ENCODE measurements around the gene CCDC60.

CCDC60 gene

DNA sequence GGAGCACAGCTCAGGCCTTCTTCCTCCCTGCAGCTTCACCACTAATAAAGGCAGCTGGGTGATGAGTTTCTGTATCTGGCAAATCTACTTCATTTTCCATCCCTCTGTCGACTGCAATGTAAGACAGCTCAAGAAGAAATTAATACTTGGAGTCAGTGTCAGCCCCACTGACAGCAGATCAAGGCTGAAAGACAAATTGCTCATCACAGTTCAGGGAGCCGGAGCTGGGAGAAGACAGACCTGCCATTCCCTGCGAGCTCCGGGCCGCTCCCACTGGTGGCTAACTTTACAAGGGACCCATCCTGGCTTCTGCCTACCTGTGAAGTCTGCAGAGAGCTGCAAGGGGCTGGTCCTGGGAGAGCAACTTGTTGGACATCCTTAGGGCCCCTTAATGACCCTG lies 49.8 kb downstream of the CCDC60 start:
- no peak for DNase-seq (ENCODE audit: low read depth, low spot score)

DNA sequence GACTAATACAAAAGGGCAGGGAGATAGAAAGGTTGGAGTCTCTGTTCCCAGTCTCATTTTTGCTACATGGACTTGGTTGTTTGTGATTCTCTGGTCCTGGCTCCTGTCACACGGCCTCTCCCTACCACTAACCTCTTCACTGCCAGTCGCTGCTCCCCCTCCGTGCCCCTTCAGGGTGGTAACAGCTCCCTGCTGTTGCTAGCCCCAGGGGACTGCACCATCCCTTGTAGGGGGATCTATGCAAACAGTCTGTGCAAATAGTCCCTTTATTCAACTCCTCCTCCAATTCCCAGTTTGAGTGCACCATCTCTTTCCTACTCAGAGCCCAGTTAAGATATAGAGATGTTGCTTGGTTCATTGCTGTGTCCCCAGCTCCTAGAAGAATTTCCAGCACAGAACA lies 51.1 kb downstream of the CCDC60 start:
- DNase-seq (ENCODE audit: low read depth, low spot score), result no peak

DNA sequence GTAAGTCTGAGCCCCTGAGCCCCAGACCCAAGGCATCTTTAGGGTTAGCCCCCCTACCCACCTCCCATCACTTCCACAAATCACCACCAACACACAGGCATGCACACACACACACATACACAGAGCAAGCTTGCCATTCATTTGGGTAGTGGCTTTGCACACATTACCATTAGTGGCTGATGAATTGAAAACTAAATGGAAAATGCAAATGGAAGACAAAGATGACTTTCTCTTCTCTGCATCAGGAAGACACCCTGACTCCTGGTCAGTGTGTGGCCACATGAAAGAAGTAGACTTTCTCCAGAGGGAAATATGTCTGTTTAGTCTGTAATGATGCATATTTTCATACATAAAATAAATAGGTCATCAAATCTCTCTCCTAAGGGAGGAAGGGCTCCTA lies 55.2 kb downstream of the CCDC60 start:
- DNase-seq (ENCODE audit: low read depth, low spot score), result no peak

DNA sequence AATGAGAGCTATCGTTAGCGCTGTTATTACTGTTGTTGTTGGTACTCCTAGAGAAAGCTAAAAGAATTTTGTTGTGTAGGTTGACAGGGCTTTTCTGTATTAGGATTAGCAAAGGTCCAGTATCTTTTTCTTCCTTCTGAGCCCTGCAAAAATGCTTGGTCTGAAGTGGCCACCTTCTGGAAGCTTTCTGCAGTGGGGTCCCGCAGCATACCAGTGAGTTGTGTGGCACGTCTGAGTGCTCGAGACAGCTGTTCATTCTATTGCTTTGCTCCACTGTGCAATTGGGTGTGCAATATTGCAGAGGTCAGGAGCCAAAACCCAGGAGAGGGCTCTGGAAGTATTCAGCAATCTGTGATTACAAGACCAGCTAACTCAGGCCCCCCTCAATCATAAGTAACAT lies 57.1 kb downstream of the CCDC60 start:
- no peak for DNase-seq (ENCODE audit: low read depth, low spot score)

DNA sequence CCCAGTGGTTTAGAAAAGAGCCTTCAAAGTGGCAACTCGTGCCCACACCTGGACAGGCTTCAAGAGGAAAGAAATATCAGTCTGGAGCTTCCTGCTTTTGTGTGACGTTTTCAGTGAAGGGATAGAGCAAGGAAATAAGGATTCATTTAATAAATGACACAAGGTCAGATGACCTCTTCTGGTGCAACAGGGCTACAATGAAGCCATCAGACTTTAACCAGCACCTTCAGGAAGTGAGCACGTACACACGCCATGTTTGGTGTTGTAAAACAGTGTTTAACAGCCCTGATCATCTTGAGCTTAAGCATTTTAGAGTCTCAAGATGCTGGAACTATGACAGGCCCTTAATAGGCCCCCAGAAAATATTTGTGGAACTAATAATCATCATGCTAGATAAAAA lies 59.1 kb downstream of the CCDC60 start:
- DNase-seq (ENCODE audit: low read depth, low spot score), result no peak

DNA sequence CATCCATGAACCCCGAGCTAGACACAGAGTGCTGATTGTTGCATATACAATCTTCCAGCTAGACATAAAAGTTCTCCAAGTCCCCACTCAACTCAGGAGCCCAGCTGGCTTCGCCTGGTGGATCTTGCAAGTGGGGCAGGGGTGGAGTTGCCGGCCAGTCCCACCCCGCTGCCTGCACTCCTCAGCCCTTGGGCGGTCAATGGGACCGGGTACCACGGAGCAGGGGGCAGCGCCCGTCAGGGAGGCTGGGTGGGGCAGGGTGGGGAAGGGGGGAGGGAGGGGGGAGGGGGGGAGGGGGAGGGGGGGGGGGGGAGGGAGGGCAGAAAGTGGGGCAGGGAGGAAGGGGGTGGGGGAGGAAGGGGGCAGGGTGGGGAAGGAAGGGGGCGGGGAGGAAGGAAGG lies 63.0 kb downstream of the CCDC60 start:
- DNase-seq (ENCODE audit: low read depth, low spot score), result no peak

DNA sequence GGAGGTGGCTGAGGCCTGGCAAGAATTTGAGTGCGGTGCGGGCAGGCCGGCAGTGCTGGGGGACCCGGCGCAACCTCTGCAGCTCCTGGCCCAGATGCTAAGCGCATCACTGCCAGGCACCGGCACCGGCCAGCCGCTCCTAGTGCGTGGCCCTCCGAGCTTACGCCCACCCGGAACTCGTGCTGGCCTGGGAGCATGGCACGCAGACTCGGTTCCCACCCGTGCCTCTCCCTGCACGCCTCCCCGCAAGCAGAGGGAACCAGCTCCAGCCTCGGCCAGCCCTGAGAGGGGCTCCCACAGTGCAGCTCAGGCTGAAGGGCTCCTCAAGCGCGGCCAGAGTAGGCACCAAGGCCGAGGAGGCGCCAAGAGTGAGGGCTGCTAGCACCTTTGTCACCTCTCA lies 63.7 kb downstream of the CCDC60 start:
- no peak for DNase-seq (ENCODE audit: low read depth, low spot score)

DNA sequence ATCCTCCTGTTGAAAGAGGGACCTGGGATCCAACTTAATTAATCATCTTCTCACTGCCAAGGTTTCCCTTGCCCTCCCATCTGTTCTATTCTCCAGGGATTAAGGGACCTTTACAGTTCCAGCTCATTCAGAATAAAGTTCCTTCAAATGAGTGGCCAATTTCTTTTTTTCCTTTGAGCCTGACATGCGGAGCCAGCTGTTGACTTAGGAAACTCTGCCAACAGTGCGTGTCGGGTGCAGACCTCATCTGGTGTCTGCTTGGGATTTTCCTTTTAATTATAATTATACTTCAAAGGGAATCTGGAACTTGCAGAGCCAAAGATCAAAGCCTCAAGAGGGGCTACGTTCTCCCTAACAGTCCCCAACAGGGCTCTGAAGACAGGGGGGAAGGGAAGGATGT lies 64.8 kb downstream of the CCDC60 start:
- no peak for DNase-seq (ENCODE audit: low read depth, low spot score)

DNA sequence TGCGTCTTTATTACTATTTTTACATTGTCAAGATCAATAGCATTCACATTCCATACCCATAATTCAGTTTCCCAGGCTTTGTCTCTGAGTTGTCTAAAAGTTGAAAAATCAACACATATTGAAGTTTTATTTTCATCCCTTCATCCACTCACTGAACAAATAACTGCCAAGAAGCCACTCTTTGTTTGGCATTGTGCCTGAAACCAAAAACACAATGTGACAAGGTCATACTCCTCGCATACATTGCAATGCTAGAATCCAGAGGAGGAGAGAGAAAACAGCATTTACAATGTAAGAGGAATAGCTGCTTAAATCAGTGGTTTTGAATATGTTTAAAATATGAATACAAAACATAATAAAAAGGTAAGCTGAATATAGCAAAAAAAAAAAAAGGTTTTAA lies 71.8 kb downstream of the CCDC60 start:
- no peak for DNase-seq (ENCODE audit: low read depth, low spot score)

DNA sequence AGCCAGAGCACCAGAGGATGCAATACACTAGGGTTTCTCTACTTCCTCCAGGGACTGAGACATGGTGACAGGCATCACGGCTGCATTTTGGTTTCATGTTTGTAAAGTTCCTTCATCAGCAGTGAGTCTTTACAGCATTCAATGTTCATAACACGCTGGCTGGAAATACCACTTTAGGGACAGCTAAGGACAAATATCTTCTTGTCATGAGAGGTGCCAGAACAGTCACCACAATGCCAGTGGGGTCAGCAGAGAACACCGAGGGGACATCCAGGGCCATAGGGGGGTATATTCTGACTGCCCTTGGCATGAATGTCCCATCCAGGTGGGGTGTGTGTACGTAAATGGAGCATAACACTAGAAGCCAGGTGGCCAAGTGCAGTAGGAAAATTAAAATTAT lies 72.3 kb downstream of the CCDC60 start:
- no peak for DNase-seq (ENCODE audit: low read depth, low spot score)

DNA sequence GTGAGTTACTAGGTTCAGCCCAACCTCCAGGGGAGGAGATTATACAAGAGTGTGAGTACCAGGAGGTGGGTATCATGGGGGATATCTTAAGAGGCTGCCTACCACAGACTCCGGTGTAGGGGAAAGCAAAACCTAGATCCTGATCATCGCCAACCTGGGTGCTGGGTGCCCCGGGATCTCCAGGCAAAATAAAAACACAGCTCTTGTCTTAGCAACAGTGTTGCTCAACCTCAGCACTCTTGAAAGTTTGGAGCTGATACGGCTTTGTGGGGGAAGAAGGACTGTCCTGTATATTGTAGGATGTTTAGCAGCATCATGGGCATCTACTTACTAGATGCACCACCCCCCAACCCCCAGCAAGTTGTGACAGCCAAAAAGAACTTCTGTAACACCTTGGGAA lies 74.5 kb downstream of the CCDC60 start:
- no peak for DNase-seq (ENCODE audit: low read depth, low spot score)

DNA sequence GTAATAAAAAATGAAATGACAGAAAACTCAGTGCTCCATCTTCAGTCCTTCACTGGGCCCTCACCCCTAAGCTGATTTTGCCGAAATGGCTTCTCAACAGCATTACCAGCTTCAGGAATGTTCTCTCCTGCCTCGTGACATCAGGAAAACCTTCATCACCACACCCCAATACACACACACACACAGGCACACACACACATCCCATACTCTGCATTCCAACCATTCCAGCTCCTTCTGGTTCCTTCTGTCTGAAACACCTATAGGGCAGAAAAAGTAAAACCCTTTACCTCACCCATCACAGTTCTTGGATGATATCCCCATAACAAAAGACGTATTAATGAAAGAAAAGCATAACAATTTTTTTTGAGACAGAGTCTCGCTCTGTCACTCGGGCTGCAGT lies 75.9 kb downstream of the CCDC60 start:
- no peak for DNase-seq (ENCODE audit: low read depth, low spot score)

DNA sequence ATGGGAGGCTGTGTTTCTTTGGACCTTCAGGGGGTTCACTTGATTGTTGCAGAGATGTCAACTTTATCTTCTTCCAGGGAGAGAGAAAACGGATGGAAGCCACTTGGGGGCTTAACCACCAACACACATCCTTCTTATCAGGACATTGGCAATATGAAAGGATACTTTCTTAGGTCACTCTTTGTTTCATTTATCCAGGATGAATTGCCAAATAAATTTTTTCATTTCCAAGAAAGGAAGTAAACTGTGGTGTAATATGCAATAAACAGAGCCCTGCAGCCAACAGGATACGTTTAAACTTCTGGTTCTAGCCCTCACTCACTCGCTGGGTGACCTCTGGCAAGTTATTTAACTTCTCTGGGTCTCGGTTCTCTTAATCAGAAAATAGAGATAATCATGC lies 77.8 kb downstream of the CCDC60 start:
- no peak for DNase-seq (ENCODE audit: low read depth, low spot score)

DNA sequence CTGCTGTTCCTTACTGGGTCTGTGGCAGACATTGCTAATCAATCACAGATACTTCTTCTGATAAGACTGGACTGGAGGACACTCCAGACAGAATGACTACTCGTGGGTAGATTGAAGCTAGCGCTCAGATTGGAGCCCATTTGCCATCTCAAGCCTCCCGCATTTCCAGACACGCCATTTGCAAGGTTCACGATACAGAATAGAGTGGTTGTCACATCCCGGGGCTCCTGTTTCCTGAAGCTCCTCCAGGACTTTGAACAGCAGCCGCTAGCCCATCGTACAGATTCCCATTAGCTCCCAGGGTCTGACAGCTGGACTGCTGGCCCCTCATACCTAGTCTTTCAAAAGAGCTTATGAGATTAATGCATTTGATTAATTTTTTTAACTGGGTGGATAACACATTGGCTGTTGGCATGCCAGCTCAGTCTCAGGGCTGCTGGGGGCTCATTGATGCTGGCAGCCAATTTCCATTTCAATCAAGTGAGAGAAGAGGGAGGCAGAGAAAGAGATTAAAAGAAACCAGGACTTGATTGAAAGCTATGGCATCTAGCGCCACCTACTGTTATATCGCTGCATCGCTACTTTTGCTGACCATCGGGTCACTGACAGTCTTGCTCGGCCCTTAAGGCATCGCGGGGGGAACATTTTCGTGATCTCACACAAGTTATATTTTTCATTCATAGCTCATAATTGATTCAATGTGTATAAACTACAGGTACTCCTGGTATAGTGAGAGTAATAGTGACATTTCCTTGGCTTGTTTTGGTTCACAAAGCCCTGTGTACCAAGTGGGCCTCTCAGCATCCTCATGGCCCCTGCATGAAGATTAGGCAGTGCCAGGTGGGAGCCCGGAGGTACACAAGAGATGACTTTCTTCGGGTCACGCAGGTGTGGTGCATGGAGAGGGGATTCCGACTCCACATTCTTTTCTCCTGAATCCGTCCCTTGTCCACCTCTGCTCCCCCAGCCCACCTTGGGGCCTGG lies 78.6 kb downstream of the CCDC60 start:
- peak; percentile 68 for DNase-seq (ENCODE audit: low read depth, low spot score)

DNA sequence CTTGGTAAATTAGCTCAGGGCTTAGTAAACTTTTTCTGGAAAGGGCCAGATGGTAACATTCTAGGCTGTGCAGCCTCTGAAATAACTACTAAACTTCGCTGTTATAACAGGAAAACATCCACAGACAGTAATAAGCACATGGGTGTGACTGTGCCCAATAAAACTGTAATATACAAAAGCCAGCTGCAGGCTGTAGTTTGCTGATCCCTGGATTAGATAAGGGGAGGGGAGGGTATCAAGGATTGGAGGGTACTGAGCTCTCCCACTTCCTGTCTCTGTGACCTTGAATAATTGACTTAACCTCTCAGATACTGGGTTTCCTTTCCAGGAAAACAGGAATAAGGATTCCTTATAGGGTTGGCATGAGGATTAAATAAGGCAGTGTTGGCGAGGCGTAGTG lies 81.2 kb downstream of the CCDC60 start:
- DNase-seq (ENCODE audit: low read depth, low spot score), result no peak

DNA sequence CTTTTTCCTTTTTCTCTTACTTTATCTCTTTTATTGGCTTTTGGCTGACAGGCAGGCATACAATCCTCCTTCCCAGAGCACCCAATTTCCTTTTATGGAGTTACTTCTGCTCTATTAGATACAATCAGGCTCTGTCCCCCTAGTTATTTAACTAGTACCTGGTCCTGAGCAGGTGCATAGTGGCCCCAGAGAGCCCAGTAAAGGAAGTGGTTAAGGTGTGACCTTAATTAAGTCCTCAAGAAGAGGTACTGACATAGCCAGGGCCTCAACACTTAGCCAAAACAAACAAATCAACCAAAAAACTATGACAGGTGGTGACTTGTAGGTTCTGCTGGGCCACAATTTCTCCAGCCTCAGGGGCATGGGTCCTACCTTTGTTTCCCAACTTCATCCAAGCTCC lies 82.9 kb downstream of the CCDC60 start:
- no peak for DNase-seq (ENCODE audit: low read depth, low spot score)

DNA sequence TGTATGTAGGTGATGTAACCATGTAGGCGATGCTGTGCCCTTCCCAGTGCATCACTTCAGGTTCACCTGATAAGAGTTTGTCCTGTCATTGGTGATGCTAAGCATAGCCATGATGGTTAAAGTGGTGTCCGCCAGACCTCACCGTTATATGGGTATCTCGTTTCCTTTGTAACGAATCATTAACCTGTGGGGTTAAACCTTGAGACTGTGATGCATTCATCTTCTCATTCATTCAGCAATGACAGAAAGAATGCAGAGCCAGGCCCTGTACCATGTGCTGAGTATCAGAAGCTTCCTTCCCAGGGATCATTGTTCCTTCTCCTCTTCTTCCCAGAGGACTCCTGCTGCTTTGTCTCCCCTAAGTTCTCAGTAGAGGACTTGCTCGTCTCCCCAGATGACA lies 84.9 kb downstream of the CCDC60 start:
- DNase-seq (ENCODE audit: low read depth, low spot score), result no peak

DNA sequence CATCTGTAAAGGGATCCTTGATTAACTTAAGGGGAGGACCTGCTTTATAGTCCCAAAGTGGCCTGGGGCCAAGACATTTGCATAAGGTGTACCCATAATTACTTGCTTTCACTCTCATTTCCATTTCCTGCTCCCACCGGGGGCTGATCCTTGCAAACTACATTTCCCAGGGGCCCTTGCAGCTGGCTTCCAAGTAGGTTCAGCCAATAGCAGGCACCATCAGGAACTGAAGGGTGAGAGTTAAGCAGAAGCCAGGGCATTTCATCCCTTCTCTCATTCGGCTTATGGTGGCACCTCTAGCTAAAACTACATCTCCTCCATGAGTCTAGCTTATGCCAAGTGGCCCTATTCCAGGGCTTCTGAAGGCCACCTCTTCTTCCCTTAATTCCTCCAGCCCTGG lies 88.8 kb downstream of the CCDC60 start:
- no peak for DNase-seq (ENCODE audit: low read depth, low spot score)

DNA sequence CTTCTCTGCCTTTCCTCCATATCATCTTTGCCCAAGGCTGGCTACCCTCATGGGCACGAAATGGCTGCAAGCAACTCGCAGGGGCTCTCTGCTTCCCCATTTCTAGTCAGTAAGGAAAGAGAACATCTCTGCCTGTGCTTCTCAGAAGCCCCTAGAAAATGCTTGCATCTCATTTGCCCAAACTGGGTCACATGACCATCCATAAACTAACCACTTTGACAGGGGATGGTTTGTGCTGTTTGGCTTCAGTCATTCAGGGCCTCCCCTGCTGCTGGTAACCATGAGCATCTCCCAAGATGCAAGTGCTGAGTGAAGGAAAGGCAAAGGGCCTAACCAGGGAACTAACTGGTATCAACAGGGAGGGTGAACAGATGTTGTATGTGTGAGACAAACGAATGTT lies 91.1 kb downstream of the CCDC60 start:
- DNase-seq (ENCODE audit: low read depth, low spot score), result no peak

DNA sequence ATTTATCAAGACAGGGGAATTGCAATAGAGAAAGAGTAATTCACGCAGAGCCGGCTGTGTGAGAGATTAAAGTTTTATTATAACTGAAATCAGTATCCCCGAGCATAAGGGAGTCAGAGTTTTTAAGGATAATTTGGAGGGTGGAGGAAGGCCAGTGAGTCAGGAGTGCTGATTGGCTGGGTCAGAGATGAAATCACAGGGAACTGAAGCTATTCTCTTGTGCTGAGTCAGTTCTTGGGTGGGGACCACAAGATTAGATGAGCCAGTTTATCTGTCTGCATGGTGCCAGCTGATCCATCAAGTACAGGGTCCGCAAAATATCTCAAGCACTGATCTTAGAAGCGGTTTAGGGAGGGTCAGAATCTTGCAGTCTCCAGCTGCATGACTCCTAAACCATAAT lies 96.6 kb downstream of the CCDC60 start:
- no peak for DNase-seq (ENCODE audit: low read depth, low spot score)

DNA sequence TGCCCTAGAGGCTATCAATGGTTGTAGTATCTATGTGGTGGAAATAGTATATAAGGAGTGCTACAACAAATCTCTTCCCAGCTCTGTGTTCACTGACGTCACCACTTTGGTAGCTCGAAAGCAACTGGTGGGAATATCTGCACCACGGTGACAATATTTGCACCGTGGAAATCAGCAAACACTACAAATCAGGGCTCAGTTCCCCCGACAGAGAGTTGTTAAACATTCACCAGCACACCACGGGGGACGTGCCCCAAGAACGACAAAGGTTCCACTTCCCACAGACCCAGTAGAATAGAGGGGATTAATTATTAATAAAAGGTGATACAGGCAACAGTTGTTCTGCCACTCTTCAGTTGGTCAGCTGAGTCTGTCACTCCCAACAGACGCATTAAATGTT lies 98.4 kb downstream of the CCDC60 start:
- no peak for DNase-seq (ENCODE audit: low read depth, low spot score)

DNA sequence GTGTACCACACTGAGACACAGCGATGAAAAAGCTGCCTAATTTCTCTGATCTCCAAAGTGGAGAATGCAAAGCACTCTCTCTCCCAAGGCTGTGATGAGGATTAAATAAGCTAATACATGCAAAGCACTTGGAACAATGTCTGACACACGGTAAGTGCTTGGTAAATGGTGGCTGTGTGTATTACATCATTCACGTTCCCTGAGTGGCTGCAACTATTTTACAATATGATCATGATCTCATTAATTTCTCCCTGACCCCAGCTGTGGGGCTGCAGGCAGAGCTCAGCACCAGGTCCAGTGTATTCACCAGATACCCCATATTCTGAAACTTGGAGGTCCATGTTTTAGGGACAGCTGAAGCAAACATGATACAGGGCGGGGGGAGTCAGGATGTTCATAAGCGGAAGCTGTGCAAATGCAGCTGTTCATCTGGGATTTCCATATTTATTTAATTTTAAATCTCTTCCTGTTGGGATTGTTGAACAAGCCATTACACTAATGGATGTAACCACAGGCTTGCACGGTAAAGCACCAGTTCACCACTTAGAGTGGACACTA lies 106.4 kb downstream of the CCDC60 start:
- no peak for DNase-seq (ENCODE audit: low read depth, low spot score)

DNA sequence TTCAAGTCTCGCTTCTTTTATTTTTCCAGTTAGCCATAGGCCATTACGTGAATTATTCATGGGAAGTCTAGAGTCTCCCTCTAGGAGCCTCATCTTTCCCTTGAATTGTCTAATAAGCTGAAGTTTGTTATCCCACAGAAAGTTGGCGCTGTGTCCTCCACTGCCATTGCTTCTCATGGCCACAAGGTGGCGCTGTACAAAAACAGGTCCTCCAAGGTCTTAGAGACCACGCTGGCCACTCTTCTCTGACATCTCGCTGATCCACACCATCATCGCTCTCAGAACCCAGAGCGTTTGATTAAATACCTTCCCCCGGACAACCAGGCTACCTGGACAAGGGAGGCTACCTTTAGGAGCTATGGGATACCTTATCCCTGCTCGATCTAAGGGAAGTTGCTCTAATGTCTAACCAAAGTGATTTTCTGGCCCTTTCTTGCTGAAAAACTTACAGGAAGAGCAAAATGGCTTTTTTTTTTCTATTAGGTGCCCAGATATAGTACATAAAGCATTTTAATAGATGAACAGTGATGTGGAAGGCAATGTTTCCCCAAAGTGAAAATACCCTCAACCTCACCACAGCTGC lies 110.0 kb downstream of the CCDC60 start:
- DNase-seq (ENCODE audit: low read depth, low spot score), result peak; percentile 34
